Endodermal cell (in vitro differentiated cells): ENCODE results near the gene SLC22A1. TPM values are rescaled to one million over a fixed set of nuclear protein-coding genes. Genes with fewer than 3 reads are reported as not detected.

ENCODE experiments used
- DNase-seq: peaks from one replicate; pipeline ENCODE4 v3.0.0-alpha.2; 2017
- H3K27ac ChIP-seq: 2 replicates; pipeline ENCODE4 v1.5.1; 2013; ENCODE audit warnings: mild to moderate bottlenecking, low read depth, low read length, moderate library complexity
- H3K27me3 ChIP-seq: 2 replicates; pipeline ENCODE4 v1.6.1; 2013; ENCODE audit warnings: mild to moderate bottlenecking, low read length, moderate library complexity; ENCODE audit not compliant: insufficient read depth, control insufficient read depth, poor library complexity, severe bottlenecking
- H3K36me3 ChIP-seq: 2 replicates; pipeline ENCODE4 v1.7.0; 2013; ENCODE audit warnings: mild to moderate bottlenecking, low read length, moderate library complexity; ENCODE audit not compliant: control insufficient read depth, insufficient read depth
- H3K4me1 ChIP-seq: one replicate; pipeline ENCODE4 v1.7.0; 2013; ENCODE audit warnings: low read length; ENCODE audit not compliant: control insufficient read depth, insufficient read depth
- H3K4me3 ChIP-seq: 2 replicates; pipeline ENCODE4 v1.5.1; 2013; ENCODE audit warnings: mild to moderate bottlenecking, low read length, moderate library complexity
- H3K9ac ChIP-seq: 2 replicates; pipeline ENCODE4 v1.6.1; 2013; ENCODE audit warnings: mild to moderate bottlenecking, low read length, moderate library complexity; ENCODE audit not compliant: poor library complexity, severe bottlenecking; ENCODE audit errors: extremely low read depth
- H3K9me3 ChIP-seq: 2 replicates; pipeline ENCODE4 v1.6.1; 2013; ENCODE audit warnings: mild to moderate bottlenecking, low read length, moderate library complexity; ENCODE audit not compliant: control insufficient read depth
- H3K27ac Mint-ChIP-seq: 2 replicates; pipeline ENCODE4 v1.8.0; 2020; ENCODE audit warnings: mixed read lengths
- H3K27me3 Mint-ChIP-seq: 2 replicates; pipeline ENCODE4 v1.8.0; 2021; ENCODE audit warnings: mild to moderate bottlenecking, mixed read lengths; ENCODE audit not compliant: insufficient read depth
- H3K36me3 Mint-ChIP-seq: 2 replicates; pipeline ENCODE4 v1.8.0; 2020; ENCODE audit warnings: low read depth, mixed read lengths
- H3K4me1 Mint-ChIP-seq: 2 replicates; pipeline ENCODE4 v1.8.0; 2020; ENCODE audit warnings: mixed read lengths
- H3K4me3 Mint-ChIP-seq: 2 replicates; pipeline ENCODE4 v1.8.0; 2020; ENCODE audit warnings: mild to moderate bottlenecking, moderate library complexity, mixed read lengths
- H3K9me3 Mint-ChIP-seq: 2 replicates; pipeline ENCODE4 v1.8.0; 2020; ENCODE audit warnings: mild to moderate bottlenecking, mixed read lengths
- CTCF ChIP-seq: fragments of 200-600 bp; sonication (generic); conservative IDR thresholded peaks from 2 replicates; pipeline ENCODE4 v1.5.0; 2021; ENCODE audit warnings: antibody characterized with exemption, mild to moderate bottlenecking
- WGBS, 2 experiments: methylation state at CpG; one replicate each; pipeline versions ENCODE4 v1.1.5 to v1.1.7; 2013; ENCODE audit warnings: missing lambda C conversion rate in 2 of 2, mixed read lengths in 1 of 2; ENCODE audit not compliant: insufficient coverage in 1 of 2, insufficient read length in 1 of 2; 5-methylcytosine and 5-hydroxymethylcytosine counted together
- total RNA-seq, 2 donors: library from RNA; stranded (reverse); fragmentation: NEBNext Ultra II Directional in 1 of 2; extraction: Animal tissue kit (Norgen Biotek cat#: 25700) in 1 of 2; gene quantifications; 2 replicates in 1 of 2; 3 replicates in 1 of 2; pipeline ENCODE4 v1.2.1, GENCODE V29; 2021

Gene SLC22A1
- total RNA-seq, 2 donors from 2014 or later: 1.0 TPM; not detected in 1

GRCh38 chr6:160201061-160201460 lies 79.4 kb downstream of the SLC22A1 start:
- no peak for TF ChIP-seq CTCF
- 94 to 100% methylated on average over 1 to 2 of the region's 2 CpGs for WGBS, 2 experiments
- no peak overlapping the region for H3K4me3 Mint-ChIP-seq
- Histone ChIP-seq H3K9me3 (peaks cover under 1% of the 10 kb centered on the region), H3K4me3 (no peak overlapping the region), H3K27ac (no peak overlapping the region), H3K27me3 (no peaks in the 10 kb centered on the region), H3K9ac (no peak overlapping the region), H3K4me1 (no peaks in the 10 kb centered on the region), H3K36me3 (no peaks in the 10 kb centered on the region)
- H3K27ac Mint-ChIP-seq: no peak overlapping the region
- H3K27me3 Mint-ChIP-seq: peaks cover 1% of the 10 kb centered on the region
- DNase-seq: no peak
- no peaks in the 10 kb centered on the region for H3K36me3 Mint-ChIP-seq
- H3K4me1 Mint-ChIP-seq: peaks cover 8% of the 10 kb centered on the region
- H3K9me3 Mint-ChIP-seq: peaks cover 2% of the 10 kb centered on the region

DNA sequence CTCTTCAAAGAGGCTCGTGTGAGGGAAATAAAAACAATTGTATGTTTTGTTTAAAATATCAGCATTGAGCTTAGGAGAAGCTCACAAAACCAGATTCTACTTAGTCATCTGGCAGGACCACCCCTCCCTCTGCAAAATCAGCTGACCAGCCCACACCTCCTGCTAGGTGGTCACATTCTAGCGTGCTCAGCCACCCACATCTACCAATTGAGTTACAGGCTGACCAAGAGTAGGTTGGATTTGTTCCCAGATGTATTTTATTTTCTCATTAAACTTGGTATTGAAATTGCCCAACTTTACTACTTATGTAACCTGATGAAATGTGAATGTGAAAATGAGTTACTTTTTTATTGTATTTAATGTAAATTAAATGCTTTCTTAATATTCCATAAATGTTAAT lies 80.8 kb downstream of the SLC22A1 start:
- 97% methylated on average over 2 of the region's 2 CpGs; no CpG with 5 or more reads in 1 of the 2 experiments for WGBS, 2 experiments
- Mint-ChIP-seq H3K36me3 (no peaks in the 10 kb centered on the region), H3K27me3 (peaks cover 1% of the 10 kb centered on the region)

GRCh38 chr6:160203076-160203475 lies 81.5 kb downstream of the SLC22A1 start:
- H3K4me1 ChIP-seq: no peaks in the 10 kb centered on the region
- H3K9ac ChIP-seq: no peak overlapping the region
- no peaks in the 10 kb centered on the region for H3K27me3 ChIP-seq
- 90 to 100% methylated on average over 1 to 3 of the region's 3 CpGs for WGBS, 2 experiments
- H3K9me3 ChIP-seq: peaks cover 12% of the 10 kb centered on the region
- no peak overlapping the region for H3K27ac ChIP-seq
- TF ChIP-seq CTCF: no peak
- Mint-ChIP-seq H3K4me3 (no peak overlapping the region), H3K9me3 (peaks cover 18% of the 10 kb centered on the region), H3K36me3 (no peaks in the 10 kb centered on the region), H3K27me3 (peaks cover 1% of the 10 kb centered on the region), H3K27ac (no peak overlapping the region), H3K4me1 (peaks cover 8% of the 10 kb centered on the region)
- no peak for DNase-seq
- H3K4me3 ChIP-seq: no peak overlapping the region
- no peaks in the 10 kb centered on the region for H3K36me3 ChIP-seq

More for the DNA sequence above, 80.8 kb downstream of the SLC22A1 start:
- Histone ChIP-seq H3K4me1 (no peaks in the 10 kb centered on the region), H3K27ac (no peak overlapping the region), H3K9ac (no peak overlapping the region), H3K9me3 (peaks cover 5% of the 10 kb centered on the region), H3K4me3 (no peak overlapping the region), H3K36me3 (no peaks in the 10 kb centered on the region), H3K27me3 (no peaks in the 10 kb centered on the region)
- no peak overlapping the region for H3K27ac Mint-ChIP-seq
- peaks cover 8% of the 10 kb centered on the region for H3K4me1 Mint-ChIP-seq
- H3K9me3 Mint-ChIP-seq: peaks cover 13% of the 10 kb centered on the region
- DNase-seq: no peak
- no peak overlapping the region for H3K4me3 Mint-ChIP-seq
- no peak for TF ChIP-seq CTCF
